GM12878 (cell line): Measurements from ENCODE around the gene MPST. TPM values are rescaled to one million over a fixed set of nuclear protein-coding genes. Genes with fewer than 3 reads are reported as not detected.

Source experiments
- ATAC-seq: fragments of 200-7000 bp; cut with Tn5 transposase; 3 replicates; pipeline ENCODE4 v1.9.1; 2020; ENCODE audit warnings: mild to moderate bottlenecking, moderate library complexity
- BruUV-seq: library from RNA; stranded (reverse); fragments of 400-500 nt; replicated peaks from 2 replicates; lab custom pipeline; 2021; lab: Mats Ljungman, UMichigan
- CTCF ChIA-PET: fragments of 300-600 bp; sonication (Branson Sonifier 250); formaldehyde crosslinking; extraction: SDS; loops from one replicate; lab custom pipeline; 2021; ENCODE audit warnings: inconsistent platforms; lab: Yijun Ruan, JAX
- POLR2A ChIA-PET: fragments of 350-600 bp; formaldehyde crosslinking; extraction: SDS; loops from one replicate; lab custom pipeline; 2021; ENCODE audit warnings: inconsistent platforms; lab: Charles Lee
- RAD21 ChIA-PET: fragments of 300-600 bp; sonication (Branson Sonifier 250); formaldehyde crosslinking; loops from one replicate; lab custom pipeline; 2023; ENCODE audit warnings: antibody characterized with exemption; ENCODE audit not compliant: unreplicated experiment; lab: Charles Lee
- SMC1A ChIA-PET: fragments of 300-600 bp; sonication (Branson Sonifier 250); formaldehyde crosslinking; loops from one replicate; lab custom pipeline; 2023; ENCODE audit not compliant: unreplicated experiment, uncharacterized antibody; lab: Charles Lee
- DNase-seq: peaks from one replicate; pipeline ENCODE4 v3.0.0-alpha.2; 2011; ENCODE audit warnings: low read depth, low spot score
- FAIRE-seq: peaks from 3 replicates; lab custom pipeline; 2011; peaks lifted over from hg19 to GRCh38; lab: Jason Lieb, UNC
- H2AFZ ChIP-seq: 2 replicates; pipeline ENCODE4 v1.6.0; 2011; ENCODE audit warnings: low read depth, low read length, control low read depth; ENCODE audit not compliant: control insufficient read depth
- H3K27ac ChIP-seq: 2 replicates; pipeline ENCODE4 v1.5.1; 2011; ENCODE audit warnings: control low read depth; ENCODE audit not compliant: control insufficient read depth, insufficient read depth
- H3K27me3 ChIP-seq, 2 experiments: replicated peaks in 1 of 2; 2 replicates each; pipeline versions ENCODE4 v1.6.0 to v1.6.1; 2011; ENCODE audit warnings: low read length in 1 of 2; ENCODE audit not compliant: control insufficient read depth in 2 of 2, insufficient read depth in 2 of 2
- H3K36me3 ChIP-seq, 2 experiments: 2 replicates each; pipeline ENCODE4 v1.5.1; 2011; ENCODE audit warnings: low read length in 1 of 2; ENCODE audit not compliant: control insufficient read depth in 2 of 2, insufficient read depth in 2 of 2
- H3K4me1 ChIP-seq: 2 replicates; pipeline ENCODE4 v1.6.1; 2011; ENCODE audit warnings: mild to moderate bottlenecking, low read length, moderate library complexity, mixed read lengths; ENCODE audit not compliant: control insufficient read depth, insufficient read depth
- H3K4me2 ChIP-seq: 2 replicates; pipeline ENCODE4 v1.6.0; 2011; ENCODE audit warnings: control low read depth; ENCODE audit not compliant: control insufficient read depth, insufficient read depth
- H3K4me3 ChIP-seq: fragments of 200-600 bp; sonication (generic); 2 replicates; pipeline ENCODE4 v1.5.1; 2016
- H3K79me2 ChIP-seq: 2 replicates; pipeline ENCODE4 v1.6.0; 2011; ENCODE audit warnings: low read length; ENCODE audit not compliant: control insufficient read depth, insufficient read depth
- H3K9ac ChIP-seq: 2 replicates; pipeline ENCODE4 v1.8.0; 2011; ENCODE audit warnings: low read length, control low read depth, mixed read lengths; ENCODE audit not compliant: control insufficient read depth, insufficient read depth
- H3K9me3 ChIP-seq: replicated peaks from 3 replicates; pipeline ENCODE4 v1.5.1; 2011; ENCODE audit warnings: mild to moderate bottlenecking, low read length; ENCODE audit not compliant: control insufficient read depth, insufficient read depth
- H4K20me1 ChIP-seq: 2 replicates; pipeline ENCODE4 v1.6.0; 2011; ENCODE audit not compliant: control insufficient read depth, insufficient read depth
- GATAD2B ChIP-seq: fragments of 450-650 bp; conservative IDR thresholded peaks from 2 replicates; pipeline ENCODE4 v1.6.1; 2017; ENCODE audit warnings: low read depth, mild to moderate bottlenecking, moderate library complexity
- MEF2A ChIP-seq: IDR thresholded peaks from 2 replicates; pipeline ENCODE4 v1.6.1; 2011; ENCODE audit warnings: low read depth, mild to moderate bottlenecking, low read length, moderate library complexity; ENCODE audit not compliant: insufficient read depth
- RELA ChIP-seq: fragments of 450-650 bp; IDR thresholded peaks from 2 replicates; pipeline ENCODE4 v1.8.0; 2014; ENCODE audit warnings: borderline replicate concordance; ENCODE audit not compliant: partially characterized antibody
- ZBTB33 ChIP-seq: fragments of 450-650 bp; IDR thresholded peaks from 2 replicates; pipeline ENCODE4 v1.6.1; 2017; ENCODE audit warnings: mild to moderate bottlenecking
- WGBS: methylation state at CpG from one replicate; pipeline ENCODE4 v1.1.6; 2016; ENCODE audit warnings: low lambda C conversion rate; ENCODE audit not compliant: insufficient replicate concordance, insufficient coverage; ENCODE audit errors: missing lambda C conversion rate; 5-methylcytosine and 5-hydroxymethylcytosine counted together
- in situ Hi-C: fragments of 300-500 bp; cut with MboI; formaldehyde crosslinking; loops from 9 replicates; pipeline ENCODE4 v1.14.3; 2018; ENCODE audit warnings: mixed read lengths
- intact Hi-C: fragments of 100-400 bp; cut with micrococcal nuclease; formaldehyde crosslinking; loops from one replicate; pipeline ENCODE4 v1.14.2; 2022; ENCODE audit not compliant: unreplicated experiment
- polyA plus RNA-seq, 11 experiments: library from polyadenylated mRNA; depleted of rRNA in 4 of 11; unstranded in 6 of 11; stranded (reverse) in 5 of 11; fragments of >200 nt; fragmentation: Nextera tagmentation in 4 of 11; fragmentation: Illumina TruSeq in 1 of 11; extraction: Ambion mirVana in 4 of 11; extraction: Trizol in 1 of 11; gene quantifications; 1 replicate in 1 of 11; 2 replicates in 10 of 11; pipeline versions ENCODE4 v1.2.1 to v1.2.3, GENCODE V29; 2011 to 2016; ENCODE audit warnings: inconsistent platforms in 2 of 11, missing spikeins in 2 of 11, low read depth in 1 of 11
- total RNA-seq, 4 experiments: library from RNA; depleted of rRNA in 3 of 4; stranded (reverse); fragments of >200 nt in 3 of 4; fragmentation: Illumina TruSeq in 1 of 4; extraction: Trizol in 1 of 4; gene quantifications; 2 replicates each; pipeline versions ENCODE4 v1.2.1 to v1.2.3, GENCODE V29; 2013 to 2021
- TF ChIP-seq, protein P1 (sequence below): fragments of 450-650 bp; IDR thresholded peaks from 2 replicates; pipeline ENCODE4 v1.6.1; 2017; ENCODE audit warnings: low read depth, mild to moderate bottlenecking, moderate library complexity

MPST gene
- total and polyA plus RNA-seq, 10 of the 15 experiments (the other 5 are each of a cell fraction or from before 2014, with no cell fraction given) = 0.95 to 88.7 (median 38.5) TPM

- CTCF ChIA-PET = interaction anchor here (0.7 to 2.5 kb wide), 7 partner anchors 14 to 236 kb away, joined by 3 to 8 read pairs (median 3); no protein-coding TSS in a partner anchor
- 16% methylated on average over 2 of the region's 2 CpGs for WGBS
- H3K4me2 ChIP-seq = no peak overlapping the region
- no peak for FAIRE-seq
- no peak for DNase-seq
- no peaks in the 10 kb centered on the region for H3K79me2 ChIP-seq
- no peak overlapping the region for H3K4me3 ChIP-seq
- in situ Hi-C loops (no loop called here), intact Hi-C loops (no loop called here)
- BruUV-seq = no TSS peak
- no peak overlapping the region for H3K27ac ChIP-seq
- no peak overlapping the region for H3K9ac ChIP-seq
- RAD21 ChIA-PET = no interaction called here
- SMC1A ChIA-PET = no interaction called here
- no peaks in the 10 kb centered on the region for H3K9me3 ChIP-seq
- no peaks in the 10 kb centered on the region for H3K36me3 ChIP-seq
- no peak for TF ChIP-seq ZBTB33
- TF ChIP-seq, protein P1, sequence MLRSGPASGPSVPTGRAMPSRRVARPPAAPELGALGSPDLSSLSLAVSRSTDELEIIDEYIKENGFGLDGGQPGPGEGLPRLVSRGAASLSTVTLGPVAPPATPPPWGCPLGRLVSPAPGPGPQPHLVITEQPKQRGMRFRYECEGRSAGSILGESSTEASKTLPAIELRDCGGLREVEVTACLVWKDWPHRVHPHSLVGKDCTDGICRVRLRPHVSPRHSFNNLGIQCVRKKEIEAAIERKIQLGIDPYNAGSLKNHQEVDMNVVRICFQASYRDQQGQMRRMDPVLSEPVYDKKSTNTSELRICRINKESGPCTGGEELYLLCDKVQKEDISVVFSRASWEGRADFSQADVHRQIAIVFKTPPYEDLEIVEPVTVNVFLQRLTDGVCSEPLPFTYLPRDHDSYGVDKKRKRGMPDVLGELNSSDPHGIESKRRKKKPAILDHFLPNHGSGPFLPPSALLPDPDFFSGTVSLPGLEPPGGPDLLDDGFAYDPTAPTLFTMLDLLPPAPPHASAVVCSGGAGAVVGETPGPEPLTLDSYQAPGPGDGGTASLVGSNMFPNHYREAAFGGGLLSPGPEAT = no peak
- TF ChIP-seq RELA = no peak
- no peak for TF ChIP-seq MEF2A
- TF ChIP-seq GATAD2B = no peak
- H2AFZ ChIP-seq = no peak overlapping the region
- H3K4me1 ChIP-seq = no peaks in the 10 kb centered on the region
- no peaks in the 10 kb centered on the region for H4K20me1 ChIP-seq
- POLR2A ChIA-PET = no interaction called here
- peaks cover 0 to 3% of the 10 kb centered on the region in 2 experiments; a peak in 2 of 4 replicates for H3K27me3 ChIP-seq
- no peak for ATAC-seq
Observed at GRCh38 chr22:36997746-36998145, 21.8 kb upstream of the MPST start.
